ENCODE results near the gene BIRC3. TPM values are rescaled to one million over a fixed set of nuclear protein-coding genes. Genes with fewer than 3 reads are reported as not detected.
A peak's percentile ranks its signal among the peaks of the same experiment; 100 is the strongest.

BIRC3 gene
- total RNA-seq, 2 experiments from 2014 or later = 76.6 to 79.9 TPM

DNA sequence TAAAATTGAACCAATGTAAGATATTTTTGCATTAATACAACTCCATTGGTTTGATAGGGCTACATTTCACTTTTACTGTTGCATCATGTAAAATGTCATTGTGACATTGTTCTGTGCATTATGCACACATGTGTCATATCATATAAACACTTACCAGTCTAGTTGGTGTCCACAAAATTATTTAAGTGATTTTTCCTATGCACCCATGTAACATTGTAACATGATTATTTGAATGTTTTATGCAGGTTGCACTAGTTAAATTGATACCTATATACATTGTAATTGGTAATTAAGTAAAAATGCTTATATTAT lies 9.6 kb upstream of the BIRC3 start:
- Mint-ChIP-seq H3K27me3 (no peaks in the 10 kb centered on the region), H3K36me3 (peaks cover 4% of the 10 kb centered on the region), H3K4me1 (peaks cover 38% of the 10 kb centered on the region), H3K9me3 (peaks cover 17% of the 10 kb centered on the region), H3K27ac (no peak overlapping the region), H3K4me3 (no peak overlapping the region)
- no peak for DNase-seq

DNA sequence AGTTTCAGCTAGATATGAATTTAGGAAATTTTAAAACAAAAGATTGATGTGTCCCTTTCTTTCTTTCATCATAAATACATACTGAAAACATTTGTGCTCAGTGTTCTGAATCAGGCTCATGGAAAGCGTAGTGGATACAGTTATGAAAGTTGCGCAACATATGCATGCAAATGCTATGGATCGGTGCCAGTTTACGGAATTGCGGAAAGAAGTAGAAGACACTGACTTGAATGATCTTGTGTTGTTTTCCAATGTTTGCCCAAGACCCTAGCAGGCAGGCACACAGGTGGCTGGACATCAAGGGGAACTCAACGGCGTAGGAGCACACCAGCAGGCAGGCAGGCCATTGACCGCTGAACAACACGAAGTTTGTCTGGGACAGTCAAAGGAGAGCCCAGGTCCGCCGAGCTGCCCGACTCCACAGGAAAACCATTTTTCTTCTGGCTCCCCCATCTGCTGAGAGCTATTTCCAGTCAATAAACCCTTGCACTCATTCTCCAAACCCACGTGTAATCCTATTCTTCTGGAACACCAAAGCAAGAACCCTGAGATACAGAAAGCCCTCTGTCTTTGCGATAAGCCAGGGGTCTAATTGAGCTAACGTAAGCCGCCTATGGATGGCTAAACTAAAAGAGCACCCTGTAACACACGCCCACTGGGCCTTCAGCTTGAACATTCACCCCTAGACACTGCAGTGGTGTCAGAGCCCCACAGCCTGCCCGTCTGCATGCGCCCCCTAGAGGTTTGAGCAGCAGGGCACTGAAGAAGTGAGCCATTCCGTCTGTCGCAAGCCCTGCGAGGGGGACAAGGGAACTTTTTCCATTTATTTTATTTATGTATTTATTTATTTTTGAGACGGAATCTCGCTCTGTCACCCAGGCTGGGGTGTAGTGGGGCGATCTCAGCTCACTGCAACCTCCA lies 7.4 kb upstream of the BIRC3 start:
- Mint-ChIP-seq H3K4me1 (peaks cover 44% of the 10 kb centered on the region), H3K27me3 (no peaks in the 10 kb centered on the region), H3K27ac (no peak overlapping the region), H3K4me3 (no peak overlapping the region), H3K36me3 (no peaks in the 10 kb centered on the region), H3K9me3 (peaks cover 5% of the 10 kb centered on the region)
- DNase-seq = no peak

DNA sequence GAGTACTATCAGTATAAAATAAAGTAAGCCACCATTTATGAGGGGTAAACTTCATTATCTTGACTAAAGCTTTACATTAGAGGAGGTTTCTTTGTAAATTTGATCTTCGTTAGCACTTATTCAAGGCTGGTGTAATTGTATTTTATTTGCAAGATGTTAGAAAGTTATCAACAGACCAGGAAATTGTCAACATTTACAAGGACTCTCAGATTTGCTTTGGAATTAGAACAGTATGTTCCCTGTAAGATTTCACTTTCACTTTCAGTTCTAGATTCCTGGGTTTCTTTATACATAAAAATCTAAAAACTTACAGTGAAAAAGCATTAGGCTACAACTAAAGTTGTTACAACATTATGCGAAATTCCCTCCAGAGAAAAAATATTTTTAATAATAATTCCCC lies 4.6 kb upstream of the BIRC3 start:
- Mint-ChIP-seq H3K9me3 (peaks cover 3% of the 10 kb centered on the region), H3K4me1 (peaks cover 39% of the 10 kb centered on the region), H3K27me3 (peaks cover 7% of the 10 kb centered on the region), H3K4me3 (no peak overlapping the region), H3K36me3 (peaks cover 8% of the 10 kb centered on the region), H3K27ac (peak overlapping the region; percentile 43)
- DNase-seq = no peak

DNA sequence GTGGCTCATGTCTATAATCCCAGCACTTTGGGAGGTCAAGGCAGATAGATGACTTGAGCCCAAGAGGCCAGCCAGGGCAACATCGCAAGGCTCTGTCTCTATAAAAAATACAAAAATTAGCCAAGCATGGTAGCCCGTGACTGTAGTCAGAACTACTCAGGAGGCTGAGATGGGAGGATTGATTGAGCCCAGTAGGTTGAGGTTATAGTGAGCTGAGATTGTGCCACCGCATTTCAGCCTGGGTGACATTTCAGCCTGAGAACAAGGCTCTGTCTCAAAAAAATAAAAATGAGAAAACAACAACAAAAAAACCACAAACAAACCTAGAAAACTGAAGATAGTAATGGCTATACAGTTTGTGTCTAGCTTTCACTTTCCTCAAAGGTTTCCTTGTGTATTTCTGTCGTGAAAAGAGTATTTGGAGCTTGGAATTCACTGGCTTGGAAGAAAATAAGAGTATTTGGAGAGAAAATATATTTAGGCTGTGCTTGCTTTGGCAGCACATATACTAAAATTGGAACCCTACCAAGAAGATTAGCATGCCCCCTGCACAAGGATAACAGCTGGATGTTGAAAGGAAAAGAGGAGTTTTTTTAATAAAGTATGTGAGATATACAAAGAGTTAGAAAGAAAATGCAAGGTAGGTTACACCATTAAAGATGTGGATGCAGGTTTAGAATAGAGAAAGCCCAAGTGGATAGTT lies 3.9 kb upstream of the BIRC3 start:
- Mint-ChIP-seq H3K4me3 (no peak overlapping the region), H3K36me3 (peaks cover 12% of the 10 kb centered on the region), H3K9me3 (peaks cover 3% of the 10 kb centered on the region), H3K4me1 (peaks cover 39% of the 10 kb centered on the region), H3K27me3 (peaks cover 7% of the 10 kb centered on the region), H3K27ac (peak overlapping the region; percentile 68)
- DNase-seq = no peak

DNA sequence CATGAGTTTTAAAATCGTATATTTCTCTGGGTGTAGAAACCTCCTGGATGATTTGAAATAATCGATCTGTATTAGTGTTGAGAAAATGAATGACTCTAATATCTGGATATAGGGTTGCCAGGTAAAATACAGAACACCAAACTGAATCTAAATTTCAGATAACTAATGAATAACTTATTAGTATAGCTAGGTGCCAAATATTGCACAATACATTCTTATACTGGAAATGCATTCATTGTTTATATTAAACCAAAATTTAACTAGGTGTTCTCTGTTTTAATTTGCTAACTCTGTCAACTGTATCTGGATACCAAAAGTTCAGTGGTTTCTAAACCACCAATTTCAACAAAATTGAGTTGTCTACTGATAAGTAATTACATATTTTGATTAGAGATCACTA lies 2.5 kb upstream of the BIRC3 start:
- no peak overlapping the region for H3K4me3 Mint-ChIP-seq
- DNase-seq = no peak
- H3K27me3 Mint-ChIP-seq = peaks cover 7% of the 10 kb centered on the region
- peaks cover 46% of the 10 kb centered on the region for H3K4me1 Mint-ChIP-seq
- peaks cover 26% of the 10 kb centered on the region for H3K36me3 Mint-ChIP-seq
- H3K9me3 Mint-ChIP-seq = no peaks in the 10 kb centered on the region
- H3K27ac Mint-ChIP-seq = peak overlapping the region; percentile 10

DNA sequence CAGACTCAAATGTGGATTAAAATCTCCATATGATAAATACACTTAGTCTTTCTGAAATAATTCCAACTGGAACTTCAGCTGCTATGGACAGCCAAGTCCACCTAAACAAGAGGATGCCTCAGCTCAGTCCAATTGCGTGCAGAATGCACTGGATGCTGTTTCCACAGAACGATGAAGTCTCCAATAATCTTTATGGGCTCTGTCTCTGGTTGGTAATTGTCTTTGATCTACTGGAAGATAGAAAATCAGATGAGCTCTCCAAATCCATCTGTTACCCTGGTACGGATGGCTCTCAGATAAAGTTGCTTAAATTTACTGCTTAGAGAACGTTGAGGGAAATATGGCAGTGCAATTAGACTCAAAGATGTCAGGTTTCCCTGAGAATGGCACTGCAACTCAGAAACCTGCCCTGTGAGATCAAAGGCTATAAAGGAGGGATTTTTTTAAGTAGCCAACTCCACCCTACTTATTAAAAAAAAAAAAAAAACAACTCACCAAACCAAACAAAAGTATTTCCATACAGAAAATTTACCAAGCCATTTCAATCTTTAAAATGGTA lies 859 bp upstream of the BIRC3 start:
- Mint-ChIP-seq H3K27ac (peak overlapping the region; percentile 100), H3K4me3 (peak overlapping the region; percentile 94), H3K36me3 (peaks cover 40% of the 10 kb centered on the region), H3K9me3 (no peaks in the 10 kb centered on the region), H3K4me1 (peaks cover 56% of the 10 kb centered on the region), H3K27me3 (peaks cover 7% of the 10 kb centered on the region)
- no peak for DNase-seq

DNA sequence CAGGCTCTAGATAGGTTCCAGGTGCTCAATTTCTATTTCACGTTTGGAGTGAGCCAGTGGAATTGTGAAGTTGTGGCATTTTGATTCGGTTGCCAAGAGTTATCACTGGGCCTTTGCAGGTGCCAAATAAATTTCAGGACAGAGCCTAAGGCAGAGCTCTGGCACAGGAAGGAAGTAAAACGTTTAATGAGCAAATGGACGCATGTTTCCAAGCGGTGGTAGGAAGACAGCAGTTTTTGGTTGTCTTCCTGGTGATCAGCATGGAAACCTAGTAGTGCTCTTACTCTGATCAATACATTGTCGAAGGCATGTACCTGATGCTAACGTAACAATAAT lies 452 bp downstream of the BIRC3 start:
- no peak for DNase-seq
- H3K9me3 Mint-ChIP-seq = no peaks in the 10 kb centered on the region
- H3K27ac Mint-ChIP-seq = peak overlapping the region; percentile 100
- peaks cover 51% of the 10 kb centered on the region for H3K36me3 Mint-ChIP-seq
- peaks cover 7% of the 10 kb centered on the region for H3K27me3 Mint-ChIP-seq
- peaks cover 61% of the 10 kb centered on the region for H3K4me1 Mint-ChIP-seq
- peak overlapping the region; percentile 94 for H3K4me3 Mint-ChIP-seq

DNA sequence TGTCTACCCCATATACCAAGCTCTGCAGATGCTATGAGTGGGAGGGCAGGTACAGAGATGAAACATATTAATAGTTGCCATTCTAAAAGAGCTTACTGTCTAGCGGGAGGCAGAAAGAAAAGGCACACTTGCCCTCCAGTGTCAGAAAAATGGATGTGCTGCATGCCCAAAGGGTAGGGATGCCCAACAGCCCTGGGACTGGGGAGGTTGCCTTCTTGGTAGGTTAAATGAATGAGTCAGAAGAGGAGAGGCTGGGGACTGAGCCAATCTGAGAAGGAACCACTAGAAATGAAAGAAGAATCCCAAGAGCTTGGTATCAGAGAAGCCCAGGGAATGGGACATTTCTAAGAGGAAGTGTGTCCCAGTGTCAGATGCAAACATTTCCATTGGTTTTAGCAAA lies 1.2 kb downstream of the BIRC3 start:
- peak overlapping the region; percentile 100 for H3K27ac Mint-ChIP-seq
- peaks cover 57% of the 10 kb centered on the region for H3K4me1 Mint-ChIP-seq
- peaks cover 7% of the 10 kb centered on the region for H3K27me3 Mint-ChIP-seq
- DNase-seq = peak; percentile 58
- peaks cover 54% of the 10 kb centered on the region for H3K36me3 Mint-ChIP-seq
- H3K9me3 Mint-ChIP-seq = no peaks in the 10 kb centered on the region
- H3K4me3 Mint-ChIP-seq = peak overlapping the region; percentile 94

DNA sequence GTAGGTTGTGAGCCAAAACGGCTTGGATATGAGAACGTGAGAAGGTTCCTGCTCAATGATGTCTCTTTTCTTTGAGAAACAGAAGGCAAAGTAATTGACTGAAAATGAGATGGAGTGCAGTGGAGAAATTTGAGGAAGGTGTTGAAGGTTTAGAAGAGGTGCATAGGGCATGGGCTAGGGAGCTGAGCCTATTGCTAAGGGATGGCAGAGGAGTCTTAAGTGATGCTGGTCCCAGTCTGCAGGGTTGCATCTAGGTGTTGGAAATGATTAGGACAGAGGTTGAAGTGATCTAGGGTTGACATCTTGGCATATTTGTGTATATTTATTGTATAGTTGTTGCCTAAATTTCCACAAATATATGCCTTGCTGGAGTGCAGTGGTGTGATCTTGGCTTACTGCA lies 2.3 kb downstream of the BIRC3 start:
- Mint-ChIP-seq H3K36me3 (peaks cover 61% of the 10 kb centered on the region), H3K27ac (peak overlapping the region; percentile 100), H3K4me3 (peak overlapping the region; percentile 94), H3K4me1 (peaks cover 57% of the 10 kb centered on the region), H3K27me3 (peaks cover 7% of the 10 kb centered on the region), H3K9me3 (no peaks in the 10 kb centered on the region)
- no peak for DNase-seq

DNA sequence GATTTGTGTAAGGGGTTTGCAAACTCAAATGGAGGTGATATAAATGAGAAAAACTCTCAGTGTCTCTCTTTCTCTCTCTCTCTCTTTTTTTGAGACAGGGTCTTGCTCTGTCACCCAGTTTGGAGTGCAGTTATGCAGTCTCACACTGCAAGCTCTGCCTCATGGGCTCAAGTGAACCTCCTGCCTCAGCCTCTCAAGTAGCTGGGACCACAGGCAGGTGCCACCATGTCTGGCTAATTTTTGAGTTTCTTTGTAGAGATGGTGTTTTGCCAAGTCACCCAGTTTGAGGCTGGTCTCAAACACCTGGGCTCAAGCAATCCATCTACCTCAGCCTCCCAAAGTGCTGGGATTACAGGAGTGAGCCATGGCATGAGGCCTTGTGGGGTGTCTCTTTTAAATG lies 2.9 kb downstream of the BIRC3 start:
- Mint-ChIP-seq H3K27me3 (peaks cover 7% of the 10 kb centered on the region), H3K27ac (peak overlapping the region; percentile 100), H3K4me3 (peak overlapping the region; percentile 94), H3K9me3 (no peaks in the 10 kb centered on the region), H3K36me3 (peaks cover 65% of the 10 kb centered on the region), H3K4me1 (peaks cover 61% of the 10 kb centered on the region)
- no peak for DNase-seq

DNA sequence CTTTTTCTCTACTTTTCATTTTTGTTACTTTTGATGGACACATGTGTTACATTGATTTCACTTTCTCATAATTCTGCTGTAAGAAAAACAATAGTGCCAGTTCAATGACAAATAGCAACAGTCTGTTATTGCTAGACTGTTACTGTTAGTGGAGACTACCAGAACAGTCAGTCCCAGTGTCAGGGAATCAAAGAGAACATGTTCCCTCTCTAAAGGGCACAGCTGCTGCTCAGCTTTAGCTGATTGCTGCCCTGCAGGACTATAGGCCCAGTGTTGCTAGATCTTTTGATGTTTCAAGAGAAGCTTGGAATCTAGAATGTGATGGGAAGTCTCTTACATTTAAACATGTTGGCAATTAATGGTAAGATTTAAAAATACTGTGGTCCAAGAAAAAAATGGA lies 3.4 kb downstream of the BIRC3 start:
- Mint-ChIP-seq H3K27me3 (peaks cover 7% of the 10 kb centered on the region), H3K4me1 (peaks cover 56% of the 10 kb centered on the region), H3K9me3 (no peaks in the 10 kb centered on the region), H3K27ac (peak overlapping the region; percentile 100), H3K4me3 (peak overlapping the region; percentile 94), H3K36me3 (peaks cover 65% of the 10 kb centered on the region)
- DNase-seq = no peak

DNA sequence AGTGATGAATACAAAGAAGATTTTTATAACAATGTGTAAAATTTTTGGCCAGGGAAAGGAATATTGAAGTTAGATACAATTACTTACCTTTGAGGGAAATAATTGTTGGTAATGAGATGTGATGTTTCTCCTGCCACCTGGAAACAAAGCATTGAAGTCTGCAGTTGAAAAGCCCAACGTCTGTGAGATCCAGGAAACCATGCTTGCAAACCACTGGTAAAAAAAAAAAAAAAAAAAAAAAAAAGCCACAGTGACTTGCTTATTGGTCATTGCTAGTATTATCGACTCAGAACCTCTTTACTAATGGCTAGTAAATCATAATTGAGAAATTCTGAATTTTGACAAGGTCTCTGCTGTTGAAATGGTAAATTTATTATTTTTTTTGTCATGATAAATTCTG lies 5.3 kb downstream of the BIRC3 start:
- Mint-ChIP-seq H3K27me3 (peaks cover 2% of the 10 kb centered on the region), H3K36me3 (peaks cover 68% of the 10 kb centered on the region), H3K4me1 (peaks cover 43% of the 10 kb centered on the region), H3K9me3 (no peaks in the 10 kb centered on the region), H3K4me3 (peak overlapping the region; percentile 59), H3K27ac (peak overlapping the region; percentile 51)
- DNase-seq = no peak

DNA sequence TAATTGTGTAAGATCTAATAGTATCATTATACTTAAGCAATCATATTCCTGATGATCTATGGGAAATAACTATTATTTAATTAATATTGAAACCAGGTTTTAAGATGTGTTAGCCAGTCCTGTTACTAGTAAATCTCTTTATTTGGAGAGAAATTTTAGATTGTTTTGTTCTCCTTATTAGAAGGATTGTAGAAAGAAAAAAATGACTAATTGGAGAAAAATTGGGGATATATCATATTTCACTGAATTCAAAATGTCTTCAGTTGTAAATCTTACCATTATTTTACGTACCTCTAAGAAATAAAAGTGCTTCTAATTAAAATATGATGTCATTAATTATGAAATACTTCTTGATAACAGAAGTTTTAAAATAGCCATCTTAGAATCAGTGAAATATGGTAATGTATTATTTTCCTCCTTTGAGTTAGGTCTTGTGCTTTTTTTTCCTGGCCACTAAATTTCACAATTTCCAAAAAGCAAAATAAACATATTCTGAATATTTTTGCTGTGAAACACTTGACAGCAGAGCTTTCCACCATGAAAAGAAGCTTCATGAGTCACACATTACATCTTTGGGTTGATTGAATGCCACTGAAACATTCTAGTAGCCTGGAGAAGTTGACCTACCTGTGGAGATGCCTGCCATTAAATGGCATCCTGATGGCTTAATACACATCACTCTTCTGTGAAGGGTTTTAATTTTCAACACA lies 6.4 kb downstream of the BIRC3 start:
- DNase-seq = no peak
- no peak overlapping the region for H3K27ac Mint-ChIP-seq
- peaks cover 64% of the 10 kb centered on the region for H3K36me3 Mint-ChIP-seq

DNA sequence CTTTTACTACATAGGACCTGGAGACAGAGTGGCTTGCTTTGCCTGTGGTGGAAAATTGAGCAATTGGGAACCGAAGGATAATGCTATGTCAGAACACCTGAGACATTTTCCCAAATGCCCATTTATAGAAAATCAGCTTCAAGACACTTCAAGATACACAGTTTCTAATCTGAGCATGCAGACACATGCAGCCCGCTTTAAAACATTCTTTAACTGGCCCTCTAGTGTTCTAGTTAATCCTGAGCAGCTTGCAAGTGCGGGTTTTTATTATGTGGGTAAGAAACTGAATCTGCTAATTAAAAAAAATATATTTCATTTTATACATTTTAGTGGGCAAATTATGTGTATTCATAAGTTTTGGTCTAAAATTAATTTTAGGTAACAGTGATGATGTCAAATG lies 7.8 kb downstream of the BIRC3 start:
- H3K36me3 Mint-ChIP-seq = peaks cover 62% of the 10 kb centered on the region

More for the DNA sequence above, 6.4 kb downstream of the BIRC3 start:
- Mint-ChIP-seq H3K9me3 (no peaks in the 10 kb centered on the region), H3K4me3 (no peak overlapping the region), H3K27me3 (no peaks in the 10 kb centered on the region), H3K4me1 (peaks cover 42% of the 10 kb centered on the region)

DNA sequence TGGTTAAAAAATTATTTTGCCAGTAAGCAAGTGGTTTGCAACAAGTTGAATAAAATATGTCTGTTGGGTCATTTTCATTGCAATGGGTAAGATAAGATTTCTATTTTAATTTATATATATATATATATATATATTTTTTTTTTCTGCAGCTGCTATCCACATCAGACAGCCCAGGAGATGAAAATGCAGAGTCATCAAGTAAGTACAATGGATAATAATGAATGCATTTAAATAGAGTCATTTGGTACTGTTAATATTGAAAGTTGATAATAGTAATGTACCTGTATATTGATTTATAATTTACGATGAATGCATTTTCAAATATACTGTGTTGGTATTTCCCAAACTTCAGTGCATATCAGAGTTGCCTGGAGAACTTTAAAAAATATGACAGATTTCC lies 11.5 kb downstream of the BIRC3 start:
- peaks cover 54% of the 10 kb centered on the region for H3K36me3 Mint-ChIP-seq
- no peaks in the 10 kb centered on the region for H3K27me3 Mint-ChIP-seq
- no peak overlapping the region for H3K4me3 Mint-ChIP-seq
- peaks cover 16% of the 10 kb centered on the region for H3K4me1 Mint-ChIP-seq
- no peak for DNase-seq
- no peaks in the 10 kb centered on the region for H3K9me3 Mint-ChIP-seq
- no peak overlapping the region for H3K27ac Mint-ChIP-seq

More for the DNA sequence above, 7.8 kb downstream of the BIRC3 start:
- Mint-ChIP-seq H3K4me1 (peaks cover 36% of the 10 kb centered on the region), H3K9me3 (no peaks in the 10 kb centered on the region), H3K4me3 (no peak overlapping the region), H3K27ac (no peak overlapping the region), H3K27me3 (no peaks in the 10 kb centered on the region)
- DNase-seq = no peak
